Measurements from ENCODE around the gene SLC7A5. TPM values are rescaled to one million over a fixed set of nuclear protein-coding genes. Genes with fewer than 3 reads are reported as not detected.
A peak's percentile ranks its signal among the peaks of the same experiment; 100 is the strongest.
"Not testable (repeated sequence)": the region's sequence is repeated elsewhere in the genome, so short reads cannot be mapped to it uniquely, and the experiment has no call there.

The SLC7A5 gene
- total RNA-seq, 1 donor from 2014 or later, result 466 TPM

GRCh38 chr16:87828907-87829621 is 40.2 kb downstream of the SLC7A5 start:
- DNase-seq (ENCODE audit: low spot score), result no peak
- intact Hi-C loops (cut with micrococcal nuclease), result no loop called here
- Mint-ChIP-seq H3K4me3 (no peak overlapping the region), H3K9me3 (no peaks in the 10 kb centered on the region), H3K27me3 (ENCODE audit: insufficient read depth) (no peaks in the 10 kb centered on the region), H3K4me1 (ENCODE audit: low read depth) (no peaks in the 10 kb centered on the region), H3K36me3 (ENCODE audit: low read depth) (peaks cover 25% of the 10 kb centered on the region), H3K27ac (no peak overlapping the region)

- intact Hi-C loops (cut with micrococcal nuclease), result no loop called here
- no peaks in the 10 kb centered on the region for H3K9me3 Mint-ChIP-seq
- no peaks in the 10 kb centered on the region for H3K27me3 Mint-ChIP-seq (ENCODE audit: insufficient read depth)
- H3K4me1 Mint-ChIP-seq (ENCODE audit: low read depth), result no peaks in the 10 kb centered on the region
- no peak for DNase-seq (ENCODE audit: low spot score)
- H3K4me3 Mint-ChIP-seq, result no peak overlapping the region
- peak overlapping the region; percentile 63 for H3K27ac Mint-ChIP-seq
- H3K36me3 Mint-ChIP-seq (ENCODE audit: low read depth), result peaks cover 23% of the 10 kb centered on the region
Measured at GRCh38 chr16:87828071-87828906, 41.0 kb downstream of the SLC7A5 start.

- H3K27me3 Mint-ChIP-seq (ENCODE audit: insufficient read depth); H3K4me1 Mint-ChIP-seq (ENCODE audit: low read depth); intact Hi-C loops (cut with micrococcal nuclease); H3K9me3 Mint-ChIP-seq; H3K4me3 Mint-ChIP-seq; DNase-seq (ENCODE audit: low spot score): not testable (repeated sequence)
- H3K36me3 Mint-ChIP-seq (ENCODE audit: low read depth), result peaks cover 21% of the 10 kb centered on the region
- peak overlapping the region; percentile 61 for H3K27ac Mint-ChIP-seq
Measured at GRCh38 chr16:87827588-87827915, 41.8 kb downstream of the SLC7A5 start.

- no peak for DNase-seq (ENCODE audit: low spot score)
- Mint-ChIP-seq H3K4me1 (ENCODE audit: low read depth) (peaks cover 4% of the 10 kb centered on the region), H3K9me3 (no peaks in the 10 kb centered on the region), H3K36me3 (ENCODE audit: low read depth) (peaks cover 20% of the 10 kb centered on the region), H3K27me3 (ENCODE audit: insufficient read depth) (no peaks in the 10 kb centered on the region), H3K27ac (peak overlapping the region; percentile 61), H3K4me3 (no peak overlapping the region)
- intact Hi-C loops (cut with micrococcal nuclease), result no loop called here
Measured at GRCh38 chr16:87826798-87827587, 42.3 kb downstream of the SLC7A5 start.

GRCh38 chr16:87826407-87826797 is 42.9 kb downstream of the SLC7A5 start:
- DNase-seq (ENCODE audit: low spot score); H3K4me3 Mint-ChIP-seq; intact Hi-C loops (cut with micrococcal nuclease); H3K27ac Mint-ChIP-seq; H3K9me3 Mint-ChIP-seq; H3K4me1 Mint-ChIP-seq (ENCODE audit: low read depth); H3K27me3 Mint-ChIP-seq (ENCODE audit: insufficient read depth): not testable (repeated sequence)
- H3K36me3 Mint-ChIP-seq (ENCODE audit: low read depth), result peaks cover 17% of the 10 kb centered on the region

GRCh38 chr16:87825842-87826120 is 43.5 kb downstream of the SLC7A5 start:
- H3K36me3 Mint-ChIP-seq (ENCODE audit: low read depth), result peaks cover 13% of the 10 kb centered on the region
- H3K27ac Mint-ChIP-seq, H3K9me3 Mint-ChIP-seq: not testable (repeated sequence)

GRCh38 chr16:87824991-87825841 is 44.1 kb downstream of the SLC7A5 start:
- intact Hi-C loops (cut with micrococcal nuclease), result no loop called here
- no peak for DNase-seq (ENCODE audit: low spot score)
- H3K9me3 Mint-ChIP-seq, result no peaks in the 10 kb centered on the region
- H3K4me3 Mint-ChIP-seq, result no peak overlapping the region
- H3K27me3 Mint-ChIP-seq (ENCODE audit: insufficient read depth), result no peaks in the 10 kb centered on the region
- peaks cover 7% of the 10 kb centered on the region for H3K36me3 Mint-ChIP-seq (ENCODE audit: low read depth)
- peaks cover 4% of the 10 kb centered on the region for H3K4me1 Mint-ChIP-seq (ENCODE audit: low read depth)
- no peak overlapping the region for H3K27ac Mint-ChIP-seq

More at GRCh38 chr16:87825842-87826120, 43.5 kb downstream of the SLC7A5 start:
- H3K4me1 Mint-ChIP-seq (ENCODE audit: low read depth); H3K27me3 Mint-ChIP-seq (ENCODE audit: insufficient read depth); intact Hi-C loops (cut with micrococcal nuclease); H3K4me3 Mint-ChIP-seq; DNase-seq (ENCODE audit: low spot score): not testable (repeated sequence)

- no peak overlapping the region for H3K4me3 Mint-ChIP-seq
- H3K27ac Mint-ChIP-seq, result no peak overlapping the region
- no peaks in the 10 kb centered on the region for H3K27me3 Mint-ChIP-seq (ENCODE audit: insufficient read depth)
- peaks cover 4% of the 10 kb centered on the region for H3K4me1 Mint-ChIP-seq (ENCODE audit: low read depth)
- no peak for DNase-seq (ENCODE audit: low spot score)
- no peaks in the 10 kb centered on the region for H3K9me3 Mint-ChIP-seq
- intact Hi-C loops (cut with micrococcal nuclease), result no loop called here
- H3K36me3 Mint-ChIP-seq (ENCODE audit: low read depth), result no peaks in the 10 kb centered on the region
Measured at GRCh38 chr16:87824016-87824990, 45.0 kb downstream of the SLC7A5 start.

GRCh38 chr16:87823181-87823929 is 46.0 kb downstream of the SLC7A5 start:
- Mint-ChIP-seq H3K9me3 (peaks cover 6% of the 10 kb centered on the region), H3K4me1 (ENCODE audit: low read depth) (peaks cover 4% of the 10 kb centered on the region), H3K27ac (no peak overlapping the region), H3K27me3 (ENCODE audit: insufficient read depth) (no peaks in the 10 kb centered on the region), H3K4me3 (no peak overlapping the region), H3K36me3 (ENCODE audit: low read depth) (peaks cover 2% of the 10 kb centered on the region)
- intact Hi-C loops (cut with micrococcal nuclease), result no loop called here
- no peak for DNase-seq (ENCODE audit: low spot score)

GRCh38 chr16:87822108-87822970 is 47.0 kb downstream of the SLC7A5 start:
- Mint-ChIP-seq H3K4me3 (no peak overlapping the region), H3K27ac (peak overlapping the region; percentile 44), H3K27me3 (ENCODE audit: insufficient read depth) (no peaks in the 10 kb centered on the region), H3K9me3 (peaks cover 15% of the 10 kb centered on the region), H3K4me1 (ENCODE audit: low read depth) (peaks cover 4% of the 10 kb centered on the region), H3K36me3 (ENCODE audit: low read depth) (peaks cover 3% of the 10 kb centered on the region)
- intact Hi-C loops (cut with micrococcal nuclease), result no loop called here
- DNase-seq (ENCODE audit: low spot score), result no peak

Data from activated T-helper 1 cell treated with anti-CD3 and anti-CD28 coated beads, Interleukin-12 subunit alpha, Interleukin-12 subunit beta, Interleukin-2, Interleukin-4 antibody, amounts not matched to agents 30 ng/mL and 10 ng/mL and 1 ng/mL, durations not matched to agents 14 hours and 24 hours and 36 hours (primary cell).